HepG2 (cell line): ENCODE results near the gene C5AR2. TPM values are rescaled to one million over a fixed set of nuclear protein-coding genes. Genes with fewer than 3 reads are reported as not detected.
A peak's percentile ranks its signal among the peaks of the same experiment; 100 is the strongest.

Experiments
- BATF2 ChIP-seq: sonication (generic); formaldehyde crosslinking; IDR thresholded peaks from 2 replicates; pipeline ENCODE4 v1.8.0; 2022; ENCODE audit warnings: mild to moderate bottlenecking, missing genetic modification reagents, moderate library complexity
- CCAR2 ChIP-seq: fragments of 200-400 bp; formaldehyde crosslinking; optimal IDR thresholded peaks from 2 replicates; pipeline ENCODE3; 2018; ENCODE audit warnings: low read depth, mild to moderate bottlenecking, low read length, moderate library complexity
- EED ChIP-seq: sonication (generic); formaldehyde crosslinking; IDR thresholded peaks from 2 replicates; pipeline ENCODE4 v1.5.0; 2020; ENCODE audit warnings: mild to moderate bottlenecking, missing genetic modification reagents
- GATAD2A ChIP-seq: IDR thresholded peaks from 2 replicates; pipeline ENCODE4 v1.6.1; 2016
- MTF2 ChIP-seq: sonication (generic); formaldehyde crosslinking; IDR thresholded peaks from 2 replicates; pipeline ENCODE4 v1.5.0; 2020; ENCODE audit warnings: missing genetic modification reagents, borderline replicate concordance
- NFIC ChIP-seq: IDR thresholded peaks from 2 replicates; pipeline ENCODE4 v1.6.1; 2012; ENCODE audit warnings: mild to moderate bottlenecking, low read length, inconsistent platforms
- NPAS2 ChIP-seq: sonication (generic); formaldehyde crosslinking; IDR thresholded peaks from 2 replicates; pipeline ENCODE4 v1.8.0; 2022; ENCODE audit warnings: mild to moderate bottlenecking, missing genetic modification reagents, borderline replicate concordance
- PITX1 ChIP-seq: sonication (generic); formaldehyde crosslinking; IDR thresholded peaks from 2 replicates; pipeline ENCODE4 v1.5.1; 2020; ENCODE audit warnings: mild to moderate bottlenecking, missing genetic modification reagents
- RERE ChIP-seq: IDR thresholded peaks from 2 replicates; pipeline ENCODE4 v1.6.1; 2016; ENCODE audit warnings: low read depth, missing genetic modification reagents, missing compliant biosample characterization
- SPEN ChIP-seq: sonication (generic); formaldehyde crosslinking; IDR thresholded peaks from 2 replicates; pipeline ENCODE4 v1.5.1; 2020; ENCODE audit warnings: low read depth, mild to moderate bottlenecking, missing genetic modification reagents
- YEATS2 ChIP-seq: sonication (generic); formaldehyde crosslinking; IDR thresholded peaks from 2 replicates; pipeline ENCODE4 v1.4.0; 2020; ENCODE audit warnings: missing genetic modification reagents, borderline replicate concordance
- ZBTB8A ChIP-seq: sonication (generic); formaldehyde crosslinking; IDR thresholded peaks from 2 replicates; pipeline ENCODE4 v1.4.0; 2020; ENCODE audit warnings: mild to moderate bottlenecking, low read depth, missing genetic modification reagents, borderline replicate concordance
- ZNF225 ChIP-seq: sonication (generic); formaldehyde crosslinking; IDR thresholded peaks from 2 replicates; pipeline ENCODE4 v1.4.0; 2020; ENCODE audit warnings: mild to moderate bottlenecking, missing genetic modification reagents
- ZNF629 ChIP-seq: sonication (generic); formaldehyde crosslinking; conservative IDR thresholded peaks from 2 replicates; pipeline ENCODE4 v1.5.0; 2020; ENCODE audit warnings: missing genetic modification reagents
- ZNF713 ChIP-seq: sonication (generic); formaldehyde crosslinking; IDR thresholded peaks from 2 replicates; pipeline ENCODE4 v1.4.0; 2020; ENCODE audit warnings: mild to moderate bottlenecking, missing genetic modification reagents
- ZNF724P ChIP-seq: sonication (generic); formaldehyde crosslinking; IDR thresholded peaks from 2 replicates; pipeline ENCODE4 v1.8.0; 2022; ENCODE audit warnings: missing genetic modification reagents, borderline replicate concordance
- polyA plus RNA-seq, 8 experiments: library from polyadenylated mRNA; depleted of rRNA in 3 of 8; stranded (reverse) in 7 of 8; unstranded in 1 of 8; fragments of >200 nt; fragmentation: Illumina TruSeq in 4 of 8; extraction: Trizol in 4 of 8; gene quantifications; 2 replicates each; pipeline versions ENCODE4 v1.2.1 to v1.2.3, GENCODE V29; 2011 to 2016; ENCODE audit warnings: low read depth in 4 of 8, missing spikeins in 1 of 8, mixed read lengths in 1 of 8; ENCODE audit not compliant: insufficient read depth in 1 of 8
- total RNA-seq, 5 experiments: library from RNA; depleted of rRNA; stranded (reverse); fragments of >200 nt; fragmentation: Illumina TruSeq; extraction: Trizol; gene quantifications; 2 replicates each; pipeline ENCODE4 v1.2.3, GENCODE V29; 2016; ENCODE audit warnings: low read depth in 1 of 5
- TF ChIP-seq, protein P1 (sequence below): sonication (generic); formaldehyde crosslinking; IDR thresholded peaks from 2 replicates; pipeline ENCODE4 v1.8.1; 2023; ENCODE audit warnings: mild to moderate bottlenecking, missing genetic modification reagents, borderline replicate concordance
- TF ChIP-seq, protein P2 (sequence below): sonication (generic); formaldehyde crosslinking; IDR thresholded peaks from 2 replicates; pipeline ENCODE4 v1.8.0; 2022; ENCODE audit warnings: low read depth, missing genetic modification reagents
- TF ChIP-seq, protein P3 (sequence below): IDR thresholded peaks from 2 replicates; pipeline ENCODE4 v1.6.1; 2016; ENCODE audit warnings: low read depth, borderline replicate concordance

The C5AR2 gene
- total and polyA plus RNA-seq, 2 of the 13 experiments (the other 11 are each of a cell fraction or from before 2014, with no cell fraction given), result 0.09 to 0.24 TPM

- TF ChIP-seq, protein P1, sequence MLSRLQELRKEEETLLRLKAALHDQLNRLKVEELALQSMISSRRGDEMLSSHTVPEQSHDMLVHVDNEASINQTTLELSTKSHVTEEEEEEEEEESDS (CRISPR knock-in tag), result no peak
- peak; percentile 81; the same call in 1 of the 2 replicates for TF ChIP-seq YEATS2
- no peak for TF ChIP-seq ZNF724P (CRISPR knock-in tag)
- TF ChIP-seq ZNF713 (CRISPR knock-in tag), result no peak
- no peak for TF ChIP-seq BATF2 (CRISPR knock-in tag)
- TF ChIP-seq, protein P2, sequence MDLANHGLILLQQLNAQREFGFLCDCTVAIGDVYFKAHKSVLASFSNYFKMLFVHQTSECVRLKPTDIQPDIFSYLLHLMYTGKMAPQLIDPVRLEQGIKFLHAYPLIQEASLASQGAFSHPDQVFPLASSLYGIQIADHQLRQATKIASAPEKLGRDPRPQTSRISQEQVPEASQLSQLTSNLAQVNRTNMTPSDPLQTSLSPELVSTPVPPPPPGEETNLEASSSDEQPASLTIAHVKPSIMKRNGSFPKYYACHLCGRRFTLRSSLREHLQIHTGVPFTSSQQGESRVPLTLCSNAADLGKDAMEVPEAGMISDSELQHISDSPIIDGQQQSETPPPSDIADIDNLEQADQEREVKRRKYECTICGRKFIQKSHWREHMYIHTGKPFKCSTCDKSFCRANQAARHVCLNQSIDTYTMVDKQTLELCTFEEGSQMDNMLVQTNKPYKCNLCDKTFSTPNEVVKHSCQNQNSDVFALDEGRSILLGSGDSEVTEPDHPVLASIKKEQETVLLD (CRISPR knock-in tag), result 0 out of 2 replicates have a peak, but pooled peaks have one; percentile 39
- TF ChIP-seq ZNF629, result peak; percentile 46; the same call in 1 of the 2 replicates
- no peak for TF ChIP-seq NPAS2 (CRISPR knock-in tag)
- peak; percentile 80; the same call in 1 of the 2 replicates for TF ChIP-seq SPEN (CRISPR knock-in tag)
- no peak for TF ChIP-seq MTF2
- TF ChIP-seq, protein P3, sequence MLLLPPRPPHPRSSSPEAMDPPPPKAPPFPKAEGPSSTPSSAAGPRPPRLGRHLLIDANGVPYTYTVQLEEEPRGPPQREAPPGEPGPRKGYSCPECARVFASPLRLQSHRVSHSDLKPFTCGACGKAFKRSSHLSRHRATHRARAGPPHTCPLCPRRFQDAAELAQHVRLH, result no peak
- peak; percentile 74; the same call in 1 of the 2 replicates for TF ChIP-seq PITX1 (CRISPR knock-in tag)
- TF ChIP-seq GATAD2A (CRISPR knock-in tag), result peak; percentile 94
- peak; percentile 80; the same call in 1 of the 2 replicates for TF ChIP-seq NFIC
- TF ChIP-seq RERE (CRISPR knock-in tag), result peak; percentile 65
- TF ChIP-seq EED (CRISPR knock-in tag), result no peak
- TF ChIP-seq ZBTB8A (CRISPR knock-in tag), result no peak
- no peak for TF ChIP-seq CCAR2
- no peak for TF ChIP-seq ZNF225 (CRISPR knock-in tag)
Observed at GRCh38 chr19:47315125-47315821, 16.7 kb upstream of the C5AR2 start (continued).
